ENCODE data around the gene FAM228B. TPM values are rescaled to one million over a fixed set of nuclear protein-coding genes. Genes with fewer than 3 reads are reported as not detected.
"Not testable (repeated sequence)": the region's sequence is repeated elsewhere in the genome, so short reads cannot be mapped to it uniquely, and the experiment has no call there.

The FAM228B gene
- total RNA-seq, 1 experiment from 2014 or later = 10.6 TPM

GRCh38 chr2:24123922-24124580, 782 bp downstream of the FAM228B start:
- POLR2A ChIA-PET = interaction anchor here (0.6 to 5.4 kb wide), 15 partner anchors 9 to 234 kb away, joined by 3 to 57 read pairs (median 4); partner anchors contain the start of genes ATAD2B, SF3B6 and TP53I3
- Mint-ChIP-seq H3K27ac (ENCODE audit: low read depth, unreplicated experiment) (peak overlapping the region; percentile 81), H3K36me3 (ENCODE audit: insufficient read depth, unreplicated experiment) (peaks cover 7% of the 10 kb centered on the region)

GRCh38 chr2:24125956-24126355, 2.7 kb downstream of the FAM228B start:
- Mint-ChIP-seq H3K9me3 (ENCODE audit: unreplicated experiment) (no peaks in the 10 kb centered on the region), H3K36me3 (ENCODE audit: insufficient read depth, unreplicated experiment) (peaks cover 7% of the 10 kb centered on the region), H3K4me3 (ENCODE audit: unreplicated experiment) (no peak overlapping the region), H3K27ac (ENCODE audit: low read depth, unreplicated experiment) (no peak overlapping the region), H3K27me3 (ENCODE audit: insufficient read depth, unreplicated experiment) (no peaks in the 10 kb centered on the region), H3K4me1 (ENCODE audit: insufficient read depth, unreplicated experiment) (peaks cover 16% of the 10 kb centered on the region)
- no TSS peak for BruUV-seq (replicated peaks)
- ChIA-PET CTCF (interaction anchor here (0.6 kb wide), 1 partner anchor 410 kb away, joined by 4 read pairs; no protein-coding TSS in a partner anchor), POLR2A (interaction anchor here (5.4 kb wide), 1 partner anchor 42 kb away, joined by 57 read pairs; the partner anchor contains the start of gene TP53I3)
- TF ChIP-seq CTCF (IDR thresholded peaks at IDR 0.05; ENCODE audit: unreplicated experiment) = no peak
- intact Hi-C loops (cut with micrococcal nuclease) = no loop called here
- DNase-seq (ENCODE audit: unreplicated experiment) = no peak

More at GRCh38 chr2:24123922-24124580, 782 bp downstream of the FAM228B start:
- Mint-ChIP-seq H3K4me1 (ENCODE audit: insufficient read depth, unreplicated experiment) (peaks cover 16% of the 10 kb centered on the region), H3K9me3 (ENCODE audit: unreplicated experiment) (no peaks in the 10 kb centered on the region), H3K27me3 (ENCODE audit: insufficient read depth, unreplicated experiment) (no peaks in the 10 kb centered on the region), H3K4me3 (ENCODE audit: unreplicated experiment) (peak overlapping the region; percentile 79)
- BruUV-seq (replicated peaks) = TSS peak; percentile 52
- intact Hi-C loops (cut with micrococcal nuclease) = loop anchor here (1.0 kb wide), 1 partner anchor 40 kb away; the partner anchor contains the start of gene TP53I3
- no peak for TF ChIP-seq CTCF (IDR thresholded peaks at IDR 0.05; ENCODE audit: unreplicated experiment)
- peak; percentile 24 for DNase-seq (ENCODE audit: unreplicated experiment)
- CTCF ChIA-PET = interaction anchor here (0.6 to 1.4 kb wide), 6 partner anchors 11 to 758 kb away, joined by 3 to 9 read pairs (median 3); partner anchors contain the start of genes ATAD2B and TP53I3

- intact Hi-C loops (cut with micrococcal nuclease) = no loop called here
- H3K4me3 Mint-ChIP-seq (ENCODE audit: unreplicated experiment) = no peak overlapping the region
- H3K4me1 Mint-ChIP-seq (ENCODE audit: insufficient read depth, unreplicated experiment) = no peaks in the 10 kb centered on the region
- peaks cover 7% of the 10 kb centered on the region for H3K36me3 Mint-ChIP-seq (ENCODE audit: insufficient read depth, unreplicated experiment)
- no peaks in the 10 kb centered on the region for H3K9me3 Mint-ChIP-seq (ENCODE audit: unreplicated experiment)
- DNase-seq (ENCODE audit: unreplicated experiment) = no peak
- POLR2A ChIA-PET = no interaction called here
- CTCF ChIA-PET = interaction anchor here (0.8 kb wide), 1 partner anchor 58 kb away, joined by 6 read pairs; no protein-coding TSS in a partner anchor
- H3K27ac Mint-ChIP-seq (ENCODE audit: low read depth, unreplicated experiment) = no peak overlapping the region
- no peak for TF ChIP-seq CTCF (IDR thresholded peaks at IDR 0.05; ENCODE audit: unreplicated experiment)
- no peaks in the 10 kb centered on the region for H3K27me3 Mint-ChIP-seq (ENCODE audit: insufficient read depth, unreplicated experiment)
- no TSS peak for BruUV-seq (replicated peaks)
These were observed 9.3 kb downstream of the FAM228B start for GRCh38 chr2:24132543-24132942.

GRCh38 chr2:24140305-24140704, 17.0 kb downstream of the FAM228B start:
- intact Hi-C loops (cut with micrococcal nuclease); DNase-seq (ENCODE audit: unreplicated experiment); BruUV-seq (replicated peaks); H3K4me1 Mint-ChIP-seq (ENCODE audit: insufficient read depth, unreplicated experiment); H3K27me3 Mint-ChIP-seq (ENCODE audit: insufficient read depth, unreplicated experiment); H3K9me3 Mint-ChIP-seq (ENCODE audit: unreplicated experiment); H3K4me3 Mint-ChIP-seq (ENCODE audit: unreplicated experiment); H3K27ac Mint-ChIP-seq (ENCODE audit: low read depth, unreplicated experiment): not testable (repeated sequence)
- H3K36me3 Mint-ChIP-seq (ENCODE audit: insufficient read depth, unreplicated experiment) = peaks cover 13% of the 10 kb centered on the region
- ChIA-PET CTCF (interaction anchor here (0.7 kb wide), 1 partner anchor 835 kb away, joined by 4 read pairs; no protein-coding TSS in a partner anchor), POLR2A (interaction anchor here (0.7 kb wide), 1 partner anchor 536 kb away, joined by 3 read pairs; no protein-coding TSS in a partner anchor)

Measured in MCF 10A (cell line).